WTC11 (cell line): ENCODE results near the gene RNF146. TPM values are rescaled to one million over a fixed set of nuclear protein-coding genes. Genes with fewer than 3 reads are reported as not detected.
A peak's percentile ranks its signal among the peaks of the same experiment; 100 is the strongest.

Experiments used
- ATAC-seq: fragments of 200-7000 bp; cut with Tn5 transposase; 2 replicates; pipeline ENCODE4 v1.10.0; 2021; ENCODE audit warnings: mild to moderate bottlenecking, moderate library complexity
- CTCF ChIA-PET: fragments of 300-600 bp; sonication (Branson Sonifier 250); formaldehyde crosslinking; loops from one replicate; lab custom pipeline; 2021; ENCODE audit warnings: antibody characterized with exemption; lab: Charles Lee
- POLR2A ChIA-PET: fragments of 350-600 bp; sonication (Branson Sonifier 250); formaldehyde crosslinking; loops from one replicate; lab custom pipeline; 2021; ENCODE audit warnings: antibody characterized with exemption; lab: Charles Lee
- DNase-seq: peaks from one replicate; pipeline ENCODE4 v3.0.0; 2021; ENCODE audit warnings: low spot score
- H3K27ac Mint-ChIP-seq: 2 replicates; pipeline ENCODE4 v1.8.0; 2021; ENCODE audit warnings: mixed read lengths
- H3K27me3 Mint-ChIP-seq: 2 replicates; pipeline ENCODE4 v1.8.0; 2021; ENCODE audit warnings: low read depth, mild to moderate bottlenecking, moderate library complexity, mixed read lengths
- H3K36me3 Mint-ChIP-seq: 2 replicates; pipeline ENCODE4 v1.8.0; 2021; ENCODE audit warnings: mixed read lengths
- H3K4me1 Mint-ChIP-seq: 2 replicates; pipeline ENCODE4 v1.8.0; 2022; ENCODE audit warnings: mixed read lengths
- H3K4me3 Mint-ChIP-seq: 2 replicates; pipeline ENCODE4 v1.8.0; 2021; ENCODE audit warnings: mild to moderate bottlenecking, moderate library complexity, mixed read lengths
- H3K9me3 Mint-ChIP-seq: 2 replicates; pipeline ENCODE4 v1.8.0; 2021; ENCODE audit warnings: mixed read lengths
- FOXJ3 ChIP-seq: sonication (generic); formaldehyde crosslinking; IDR thresholded peaks from 2 replicates; pipeline ENCODE4 v1.9.0; 2021; ENCODE audit warnings: missing genetic modification reagents, mild to moderate bottlenecking, borderline replicate concordance
- GABPB1 ChIP-seq: sonication (generic); formaldehyde crosslinking; IDR thresholded peaks from 2 replicates; pipeline ENCODE4 v1.8.1; 2023; ENCODE audit warnings: mild to moderate bottlenecking, missing genetic modification reagents
- MXD4 ChIP-seq: fragments of 250-450 bp; sonication (Bioruptor Pico); IDR thresholded peaks from 2 replicates; pipeline ENCODE4 v1.8.0; 2021; ENCODE audit warnings: mild to moderate bottlenecking, moderate library complexity, borderline replicate concordance
- SMAD3 ChIP-seq: sonication (generic); formaldehyde crosslinking; IDR thresholded peaks from 2 replicates; pipeline ENCODE4 v1.8.0; 2022; ENCODE audit warnings: missing genetic modification reagents, mild to moderate bottlenecking, borderline replicate concordance
- SOX15 ChIP-seq: fragments of 250-450 bp; sonication (Bioruptor Pico); IDR thresholded peaks from 2 replicates; pipeline ENCODE4 v1.9.0; 2021; ENCODE audit warnings: mild to moderate bottlenecking
- ZNF416 ChIP-seq: fragments of 250-450 bp; sonication (Bioruptor Pico); IDR thresholded peaks from 2 replicates; pipeline ENCODE4 v1.9.0; 2021; ENCODE audit warnings: mild to moderate bottlenecking, inconsistent platforms
- total RNA-seq: library from RNA; stranded (reverse); gene quantifications from 3 replicates; pipeline ENCODE4 v1.2.3, GENCODE V29; 2021
- TF ChIP-seq, protein P1 (sequence below): fragments of 200-600 bp; IDR thresholded peaks from 2 replicates; pipeline ENCODE4 v1.8.0; 2022; ENCODE audit warnings: antibody characterized with exemption
- TF ChIP-seq, protein P2 (sequence below): sonication (generic); formaldehyde crosslinking; IDR thresholded peaks from 2 replicates; pipeline ENCODE4 v1.8.0; 2022; ENCODE audit warnings: mild to moderate bottlenecking, missing genetic modification reagents
- TF ChIP-seq, protein P3 (sequence below): sonication (generic); formaldehyde crosslinking; IDR thresholded peaks from 2 replicates; pipeline ENCODE4 v1.8.1; 2022; ENCODE audit warnings: low read depth, mild to moderate bottlenecking, moderate library complexity, missing genetic modification reagents, borderline replicate concordance
- TF ChIP-seq, protein P4 (sequence below): sonication (generic); formaldehyde crosslinking; IDR thresholded peaks from 2 replicates; pipeline ENCODE4 v1.8.0; 2023; ENCODE audit warnings: missing genetic modification reagents
- TF ChIP-seq, protein P5 (sequence below): sonication (generic); formaldehyde crosslinking; IDR thresholded peaks from 2 replicates; pipeline ENCODE4 v1.8.1; 2022; ENCODE audit warnings: missing genetic modification reagents, borderline replicate concordance
- TF ChIP-seq, protein P6 (sequence below): sonication (generic); formaldehyde crosslinking; IDR thresholded peaks from 2 replicates; pipeline ENCODE4 v1.8.1; 2022; ENCODE audit warnings: mild to moderate bottlenecking, missing genetic modification reagents, moderate library complexity, borderline replicate concordance
- TF ChIP-seq, protein P7 (sequence below): sonication (generic); formaldehyde crosslinking; conservative IDR thresholded peaks from 2 replicates; pipeline ENCODE4 v1.8.1; 2023; ENCODE audit warnings: mild to moderate bottlenecking, low read depth, missing genetic modification reagents, moderate library complexity
- TF ChIP-seq, protein P8 (sequence below): fragments of 250-450 bp; sonication (Bioruptor Pico); IDR thresholded peaks from 2 replicates; pipeline ENCODE4 v1.9.0; 2021; ENCODE audit warnings: mild to moderate bottlenecking, borderline replicate concordance

RNF146 gene
- total RNA-seq, 1 experiment from 2014 or later: 27.3 TPM

DNA sequence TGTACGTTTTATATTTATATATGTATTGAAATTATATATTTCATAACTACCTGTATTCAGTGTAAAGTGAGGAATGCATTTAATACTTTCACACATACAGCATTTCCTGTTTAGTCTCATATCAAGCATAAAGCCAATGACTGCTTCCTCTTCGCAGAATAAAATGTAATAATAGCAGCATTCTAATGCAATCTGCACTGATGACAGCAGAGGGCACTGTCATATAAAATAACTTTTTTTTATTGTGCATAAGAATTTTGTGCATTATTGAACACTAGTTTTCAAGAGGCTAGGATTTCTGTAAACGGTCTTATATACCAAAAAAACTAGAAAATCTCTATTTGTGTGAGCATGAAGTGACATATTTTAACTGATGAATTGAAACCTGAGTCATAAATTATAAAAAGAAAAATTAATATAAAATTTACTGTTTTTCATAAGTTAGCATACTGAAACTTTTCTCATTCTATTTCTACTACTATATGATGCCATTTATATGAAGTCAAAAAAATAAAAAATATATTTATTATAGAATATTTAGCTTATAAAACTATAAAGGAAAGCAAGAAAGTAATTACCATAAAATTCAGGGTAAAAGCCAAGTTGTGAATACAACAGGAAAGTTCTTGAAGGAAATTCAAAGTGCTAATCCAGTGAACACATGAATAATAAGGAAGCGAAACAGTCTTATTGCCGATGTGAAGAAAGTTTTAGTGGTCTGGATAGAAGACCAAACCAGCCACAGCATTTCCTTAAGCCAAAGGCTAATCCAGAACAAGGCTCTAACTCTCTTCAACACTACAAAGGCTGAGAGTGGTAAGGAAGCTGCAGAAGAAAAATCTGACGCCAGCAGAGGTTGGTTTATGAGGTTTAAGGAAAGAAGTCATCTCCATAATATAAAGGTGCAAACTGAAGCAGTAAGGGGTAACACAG, 36.3 kb downstream of the RNF146 start:
- Mint-ChIP-seq H3K4me3 (no peak overlapping the region), H3K27me3 (no peaks in the 10 kb centered on the region), H3K4me1 (peaks cover 12% of the 10 kb centered on the region), H3K9me3 (peaks cover 5% of the 10 kb centered on the region), H3K27ac (peak overlapping the region; percentile 6; the same call in 1 of the 2 replicates), H3K36me3 (peaks cover 16% of the 10 kb centered on the region)
- POLR2A ChIA-PET: interaction anchor here (0.6 kb wide), 1 partner anchor 56 kb away, joined by 6 read pairs; no protein-coding TSS in a partner anchor
- TF ChIP-seq, protein P1, sequence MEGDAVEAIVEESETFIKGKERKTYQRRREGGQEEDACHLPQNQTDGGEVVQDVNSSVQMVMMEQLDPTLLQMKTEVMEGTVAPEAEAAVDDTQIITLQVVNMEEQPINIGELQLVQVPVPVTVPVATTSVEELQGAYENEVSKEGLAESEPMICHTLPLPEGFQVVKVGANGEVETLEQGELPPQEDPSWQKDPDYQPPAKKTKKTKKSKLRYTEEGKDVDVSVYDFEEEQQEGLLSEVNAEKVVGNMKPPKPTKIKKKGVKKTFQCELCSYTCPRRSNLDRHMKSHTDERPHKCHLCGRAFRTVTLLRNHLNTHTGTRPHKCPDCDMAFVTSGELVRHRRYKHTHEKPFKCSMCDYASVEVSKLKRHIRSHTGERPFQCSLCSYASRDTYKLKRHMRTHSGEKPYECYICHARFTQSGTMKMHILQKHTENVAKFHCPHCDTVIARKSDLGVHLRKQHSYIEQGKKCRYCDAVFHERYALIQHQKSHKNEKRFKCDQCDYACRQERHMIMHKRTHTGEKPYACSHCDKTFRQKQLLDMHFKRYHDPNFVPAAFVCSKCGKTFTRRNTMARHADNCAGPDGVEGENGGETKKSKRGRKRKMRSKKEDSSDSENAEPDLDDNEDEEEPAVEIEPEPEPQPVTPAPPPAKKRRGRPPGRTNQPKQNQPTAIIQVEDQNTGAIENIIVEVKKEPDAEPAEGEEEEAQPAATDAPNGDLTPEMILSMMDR: 0 out of 2 replicates have a peak, but pooled peaks have one; percentile 19
- TF ChIP-seq, protein P2, sequence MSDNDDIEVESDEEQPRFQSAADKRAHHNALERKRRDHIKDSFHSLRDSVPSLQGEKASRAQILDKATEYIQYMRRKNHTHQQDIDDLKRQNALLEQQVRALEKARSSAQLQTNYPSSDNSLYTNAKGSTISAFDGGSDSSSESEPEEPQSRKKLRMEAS (CRISPR knock-in tag): no peak
- no peak for DNase-seq
- no peak for ATAC-seq
- CTCF ChIA-PET: interaction anchor here (0.5 to 2.1 kb wide), 9 partner anchors 8 to 1615 kb away, joined by 3 to 8 read pairs (median 3); partner anchors contain the start of gene RNF146

DNA sequence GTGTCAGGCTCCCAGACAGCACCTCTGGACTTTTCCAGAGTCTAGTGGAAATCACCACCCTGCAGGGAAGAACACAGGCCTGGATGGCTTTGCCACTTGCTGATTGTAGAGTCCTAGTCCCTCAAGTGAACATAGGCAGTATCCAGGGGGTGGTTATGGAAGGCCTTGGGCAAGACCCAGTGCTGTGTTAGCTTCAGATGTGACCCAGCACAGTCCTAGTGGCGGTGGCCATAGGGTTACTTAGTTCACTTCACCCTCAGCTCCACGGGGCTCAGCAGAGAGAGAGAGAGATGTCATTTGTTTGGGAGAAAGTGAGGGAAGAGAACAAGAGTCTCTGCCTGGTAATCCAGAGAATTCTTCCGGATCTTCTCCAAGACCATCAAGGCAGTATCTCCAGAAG, 37.3 kb downstream of the RNF146 start:
- ChIA-PET POLR2A (no interaction called here), CTCF (interaction anchor here (0.9 to 2.1 kb wide), 8 partner anchors 9 to 212 kb away, joined by 3 to 8 read pairs (median 4); partner anchors contain the start of gene RNF146)
- DNase-seq (no peak), ATAC-seq (peak; percentile 38)
- Mint-ChIP-seq H3K36me3 (peaks cover 23% of the 10 kb centered on the region), H3K27me3 (no peaks in the 10 kb centered on the region), H3K27ac (no peak overlapping the region), H3K4me3 (no peak overlapping the region), H3K4me1 (peaks cover 12% of the 10 kb centered on the region), H3K9me3 (peaks cover 14% of the 10 kb centered on the region)
- TF ChIP-seq, protein P3, sequence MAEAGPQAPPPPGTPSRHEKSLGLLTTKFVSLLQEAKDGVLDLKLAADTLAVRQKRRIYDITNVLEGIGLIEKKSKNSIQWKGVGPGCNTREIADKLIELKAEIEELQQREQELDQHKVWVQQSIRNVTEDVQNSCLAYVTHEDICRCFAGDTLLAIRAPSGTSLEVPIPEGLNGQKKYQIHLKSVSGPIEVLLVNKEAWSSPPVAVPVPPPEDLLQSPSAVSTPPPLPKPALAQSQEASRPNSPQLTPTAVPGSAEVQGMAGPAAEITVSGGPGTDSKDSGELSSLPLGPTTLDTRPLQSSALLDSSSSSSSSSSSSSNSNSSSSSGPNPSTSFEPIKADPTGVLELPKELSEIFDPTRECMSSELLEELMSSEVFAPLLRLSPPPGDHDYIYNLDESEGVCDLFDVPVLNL: no peak
- TF ChIP-seq SOX15 (CRISPR knock-in tag) (no peak), FOXJ3 (no peak), SMAD3 (CRISPR knock-in tag) (no peak), GABPB1 (no peak), ZNF416 (CRISPR knock-in tag) (no peak), MXD4 (CRISPR knock-in tag) (no peak)
- TF ChIP-seq, protein P4, sequence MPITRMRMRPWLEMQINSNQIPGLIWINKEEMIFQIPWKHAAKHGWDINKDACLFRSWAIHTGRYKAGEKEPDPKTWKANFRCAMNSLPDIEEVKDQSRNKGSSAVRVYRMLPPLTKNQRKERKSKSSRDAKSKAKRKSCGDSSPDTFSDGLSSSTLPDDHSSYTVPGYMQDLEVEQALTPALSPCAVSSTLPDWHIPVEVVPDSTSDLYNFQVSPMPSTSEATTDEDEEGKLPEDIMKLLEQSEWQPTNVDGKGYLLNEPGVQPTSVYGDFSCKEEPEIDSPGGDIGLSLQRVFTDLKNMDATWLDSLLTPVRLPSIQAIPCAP (CRISPR knock-in tag): no peak
- TF ChIP-seq, protein P5, sequence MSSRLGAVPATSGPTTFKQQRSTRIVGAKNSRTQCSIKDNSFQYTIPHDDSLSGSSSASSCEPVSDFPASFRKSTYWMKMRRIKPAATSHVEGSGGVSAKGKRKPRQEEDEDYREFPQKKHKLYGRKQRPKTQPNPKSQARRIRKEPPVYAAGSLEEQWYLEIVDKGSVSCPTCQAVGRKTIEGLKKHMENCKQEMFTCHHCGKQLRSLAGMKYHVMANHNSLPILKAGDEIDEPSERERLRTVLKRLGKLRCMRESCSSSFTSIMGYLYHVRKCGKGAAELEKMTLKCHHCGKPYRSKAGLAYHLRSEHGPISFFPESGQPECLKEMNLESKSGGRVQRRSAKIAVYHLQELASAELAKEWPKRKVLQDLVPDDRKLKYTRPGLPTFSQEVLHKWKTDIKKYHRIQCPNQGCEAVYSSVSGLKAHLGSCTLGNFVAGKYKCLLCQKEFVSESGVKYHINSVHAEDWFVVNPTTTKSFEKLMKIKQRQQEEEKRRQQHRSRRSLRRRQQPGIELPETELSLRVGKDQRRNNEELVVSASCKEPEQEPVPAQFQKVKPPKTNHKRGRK (CRISPR knock-in tag): no peak
- TF ChIP-seq, protein P6, sequence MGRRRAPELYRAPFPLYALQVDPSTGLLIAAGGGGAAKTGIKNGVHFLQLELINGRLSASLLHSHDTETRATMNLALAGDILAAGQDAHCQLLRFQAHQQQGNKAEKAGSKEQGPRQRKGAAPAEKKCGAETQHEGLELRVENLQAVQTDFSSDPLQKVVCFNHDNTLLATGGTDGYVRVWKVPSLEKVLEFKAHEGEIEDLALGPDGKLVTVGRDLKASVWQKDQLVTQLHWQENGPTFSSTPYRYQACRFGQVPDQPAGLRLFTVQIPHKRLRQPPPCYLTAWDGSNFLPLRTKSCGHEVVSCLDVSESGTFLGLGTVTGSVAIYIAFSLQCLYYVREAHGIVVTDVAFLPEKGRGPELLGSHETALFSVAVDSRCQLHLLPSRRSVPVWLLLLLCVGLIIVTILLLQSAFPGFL (CRISPR knock-in tag): no peak
- TF ChIP-seq, protein P7, sequence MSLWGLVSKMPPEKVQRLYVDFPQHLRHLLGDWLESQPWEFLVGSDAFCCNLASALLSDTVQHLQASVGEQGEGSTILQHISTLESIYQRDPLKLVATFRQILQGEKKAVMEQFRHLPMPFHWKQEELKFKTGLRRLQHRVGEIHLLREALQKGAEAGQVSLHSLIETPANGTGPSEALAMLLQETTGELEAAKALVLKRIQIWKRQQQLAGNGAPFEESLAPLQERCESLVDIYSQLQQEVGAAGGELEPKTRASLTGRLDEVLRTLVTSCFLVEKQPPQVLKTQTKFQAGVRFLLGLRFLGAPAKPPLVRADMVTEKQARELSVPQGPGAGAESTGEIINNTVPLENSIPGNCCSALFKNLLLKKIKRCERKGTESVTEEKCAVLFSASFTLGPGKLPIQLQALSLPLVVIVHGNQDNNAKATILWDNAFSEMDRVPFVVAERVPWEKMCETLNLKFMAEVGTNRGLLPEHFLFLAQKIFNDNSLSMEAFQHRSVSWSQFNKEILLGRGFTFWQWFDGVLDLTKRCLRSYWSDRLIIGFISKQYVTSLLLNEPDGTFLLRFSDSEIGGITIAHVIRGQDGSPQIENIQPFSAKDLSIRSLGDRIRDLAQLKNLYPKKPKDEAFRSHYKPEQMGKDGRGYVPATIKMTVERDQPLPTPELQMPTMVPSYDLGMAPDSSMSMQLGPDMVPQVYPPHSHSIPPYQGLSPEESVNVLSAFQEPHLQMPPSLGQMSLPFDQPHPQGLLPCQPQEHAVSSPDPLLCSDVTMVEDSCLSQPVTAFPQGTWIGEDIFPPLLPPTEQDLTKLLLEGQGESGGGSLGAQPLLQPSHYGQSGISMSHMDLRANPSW (CRISPR knock-in tag): no peak
- TF ChIP-seq, protein P1: no peak
- TF ChIP-seq, protein P8, sequence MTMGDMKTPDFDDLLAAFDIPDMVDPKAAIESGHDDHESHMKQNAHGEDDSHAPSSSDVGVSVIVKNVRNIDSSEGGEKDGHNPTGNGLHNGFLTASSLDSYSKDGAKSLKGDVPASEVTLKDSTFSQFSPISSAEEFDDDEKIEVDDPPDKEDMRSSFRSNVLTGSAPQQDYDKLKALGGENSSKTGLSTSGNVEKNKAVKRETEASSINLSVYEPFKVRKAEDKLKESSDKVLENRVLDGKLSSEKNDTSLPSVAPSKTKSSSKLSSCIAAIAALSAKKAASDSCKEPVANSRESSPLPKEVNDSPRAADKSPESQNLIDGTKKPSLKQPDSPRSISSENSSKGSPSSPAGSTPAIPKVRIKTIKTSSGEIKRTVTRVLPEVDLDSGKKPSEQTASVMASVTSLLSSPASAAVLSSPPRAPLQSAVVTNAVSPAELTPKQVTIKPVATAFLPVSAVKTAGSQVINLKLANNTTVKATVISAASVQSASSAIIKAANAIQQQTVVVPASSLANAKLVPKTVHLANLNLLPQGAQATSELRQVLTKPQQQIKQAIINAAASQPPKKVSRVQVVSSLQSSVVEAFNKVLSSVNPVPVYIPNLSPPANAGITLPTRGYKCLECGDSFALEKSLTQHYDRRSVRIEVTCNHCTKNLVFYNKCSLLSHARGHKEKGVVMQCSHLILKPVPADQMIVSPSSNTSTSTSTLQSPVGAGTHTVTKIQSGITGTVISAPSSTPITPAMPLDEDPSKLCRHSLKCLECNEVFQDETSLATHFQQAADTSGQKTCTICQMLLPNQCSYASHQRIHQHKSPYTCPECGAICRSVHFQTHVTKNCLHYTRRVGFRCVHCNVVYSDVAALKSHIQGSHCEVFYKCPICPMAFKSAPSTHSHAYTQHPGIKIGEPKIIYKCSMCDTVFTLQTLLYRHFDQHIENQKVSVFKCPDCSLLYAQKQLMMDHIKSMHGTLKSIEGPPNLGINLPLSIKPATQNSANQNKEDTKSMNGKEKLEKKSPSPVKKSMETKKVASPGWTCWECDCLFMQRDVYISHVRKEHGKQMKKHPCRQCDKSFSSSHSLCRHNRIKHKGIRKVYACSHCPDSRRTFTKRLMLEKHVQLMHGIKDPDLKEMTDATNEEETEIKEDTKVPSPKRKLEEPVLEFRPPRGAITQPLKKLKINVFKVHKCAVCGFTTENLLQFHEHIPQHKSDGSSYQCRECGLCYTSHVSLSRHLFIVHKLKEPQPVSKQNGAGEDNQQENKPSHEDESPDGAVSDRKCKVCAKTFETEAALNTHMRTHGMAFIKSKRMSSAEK (CRISPR knock-in tag): no peak
